Spleen (tissue), 11 donors: Measurements from ENCODE around the gene CERT1. TPM values are rescaled to one million over a fixed set of nuclear protein-coding genes. Genes with fewer than 3 reads are reported as not detected.

Source experiments
- DNase-seq: peaks from one replicate; pipeline ENCODE4 v3.0.0-alpha.2; 2020
- H3K27ac ChIP-seq, 8 donors: fragments of 200-600 bp; sonication (generic) in 7 of 8; 1 replicate in 4 of 8; 2 replicates in 4 of 8; pipeline versions ENCODE4 v1.5.0 to v1.8.0; 2016 to 2021; ENCODE audit warnings: inconsistent platforms in 4 of 8, mild to moderate bottlenecking in 4 of 8, moderate library complexity in 1 of 8
- H3K27me3 ChIP-seq, 7 donors: fragments of 200-600 bp; sonication (generic) in 6 of 7; replicated peaks in 1 of 7; 1 replicate in 4 of 7; 2 replicates in 3 of 7; pipeline versions ENCODE4 v1.5.0 to v1.8.0; 2016 to 2021; ENCODE audit warnings: inconsistent platforms in 3 of 7, mild to moderate bottlenecking in 1 of 7
- H3K36me3 ChIP-seq, 6 donors: fragments of 200-600 bp; sonication (generic) in 5 of 6; 1 replicate in 4 of 6; 2 replicates in 2 of 6; pipeline versions ENCODE4 v1.5.0 to v1.8.0; 2016 to 2021; ENCODE audit warnings: inconsistent platforms in 2 of 6
- H3K4me1 ChIP-seq, 6 donors: fragments of 200-600 bp; sonication (generic) in 5 of 6; 1 replicate in 3 of 6; 2 replicates in 3 of 6; pipeline versions ENCODE4 v1.5.0 to v1.8.0; 2016 to 2021; ENCODE audit warnings: inconsistent platforms in 3 of 6
- H3K4me3 ChIP-seq, 8 donors: fragments of 200-600 bp; sonication (generic) in 7 of 8; 1 replicate in 4 of 8; 2 replicates in 4 of 8; pipeline versions ENCODE4 v1.5.0 to v1.8.0; 2016 to 2021; ENCODE audit warnings: inconsistent platforms in 4 of 8, mild to moderate bottlenecking in 4 of 8, moderate library complexity in 2 of 8
- H3K9me3 ChIP-seq, 8 donors: fragments of 200-600 bp; sonication (generic) in 7 of 8; 1 replicate in 4 of 8; 2 replicates in 4 of 8; pipeline versions ENCODE4 v1.5.0 to v1.8.0; 2016 to 2021; ENCODE audit warnings: inconsistent platforms in 4 of 8
- CTCF ChIP-seq, 11 experiments: fragments of 200-600 bp in 7 of 11; fragments of 450-650 bp in 4 of 11; sonication (generic) in 4 of 11; IDR thresholded peaks in 8 of 11; conservative IDR thresholded peaks in 3 of 11; 1 replicate in 7 of 11; 2 replicates in 4 of 11; pipeline versions ENCODE4 v1.4.0 to v1.8.0; 2016 to 2021; ENCODE audit warnings: antibody characterized with exemption in 11 of 11, inconsistent platforms in 4 of 11, mild to moderate bottlenecking in 1 of 11
- POLR2A ChIP-seq, 3 donors: fragments of 450-650 bp; IDR thresholded peaks; one replicate each; pipeline ENCODE4 v1.5.1; 2017; ENCODE audit warnings: antibody characterized with exemption in 3 of 3, mild to moderate bottlenecking in 1 of 3
- POLR2AphosphoS5 ChIP-seq, 3 donors: sonication (generic); formaldehyde crosslinking; IDR thresholded peaks; one replicate each; pipeline ENCODE4 v1.5.1; 2017; ENCODE audit warnings: antibody characterized with exemption in 3 of 3
- WGBS, 5 donors: extraction: QIAGEN DNeasy Blood & Tissue Kit in 3 of 5; methylation state at CpG; one replicate each; pipeline versions ENCODE4 v1.1.5 to v1.1.7; 2013 to 2018; 5-methylcytosine and 5-hydroxymethylcytosine counted together
- intact Hi-C: fragments of 100-400 bp; cut with DNase I; formaldehyde crosslinking; loops from one replicate; pipeline ENCODE4 v1.15.0; 2023; ENCODE audit warnings: low total_unique reads
- polyA plus RNA-seq, 3 donors: library from polyadenylated mRNA; stranded (reverse); fragments of 200-250 nt; gene quantifications; one replicate each; pipeline ENCODE4 v1.2.1, GENCODE V29; 2013
- total RNA-seq, 7 donors: library from RNA; depleted of rRNA in 3 of 7; stranded (reverse); fragments of >200 nt in 3 of 7; fragmentation: NEBNext Ultra II Directional in 4 of 7; extraction: Animal tissue kit (Norgen Biotek cat#: 25700) in 4 of 7; gene quantifications; one replicate each; pipeline versions ENCODE4 v1.1.0 to v1.2.1, GENCODE V29; 2016 to 2021
- donor health status: healthy with polysubstance abuse.
- donor health status: DM: no; HTN: no; CAD: no; lungs with moderate emphysema.
- donor health status: DM: no; HTN: no; CAD: no.
- donor health status: Bipolar disorder and iron deficiency.
- donor health status: healthy.
- donor health status: DM: no; HTN: no; CAD: no.
- donor health status: DM: yes; HTN: yes; CAD: no.

Gene CERT1
- total and polyA plus RNA-seq, 10 donors: 8.5 to 71.1 (median 51.4) TPM

- Histone ChIP-seq H3K27ac (peak overlapping the region in 3 of 8 donors; percentile 14 to 62 (median 60)), H3K4me3 (no peak overlapping the region), H3K9me3 (peaks cover 0 to 36% (median 31%) of the 10 kb centered on the region in 8 donors), H3K36me3 (peaks cover 0 to 24% (median 5%) of the 10 kb centered on the region in 6 donors), H3K4me1 (peaks cover 0 to 51% (median 30%) of the 10 kb centered on the region in 6 donors), H3K27me3 (no peaks in the 10 kb centered on the region)
- no peak for DNase-seq
- WGBS, 5 donors: 95 to 100% (median 98%) methylated on average over 1 of the region's 1 CpG
- TF ChIP-seq POLR2AphosphoS5 (IDR thresholded peaks at IDR 0.05): no peak
- no peak for TF ChIP-seq POLR2A (IDR thresholded peaks at IDR 0.05)
- no peak for TF ChIP-seq CTCF (IDR thresholded peaks at IDR 0.05 in 8 of 11, conservative IDR thresholded peaks at IDR 0.05 in 3 of 11)
- intact Hi-C loops: no loop called here
Observed at GRCh38 chr5:75523275-75523674, 11.8 kb upstream of the CERT1 start.

GRCh38 chr5:75522542-75522941, 11.1 kb upstream of the CERT1 start:
- WGBS, 5 donors: 92 to 100% (median 98%) methylated on average over 1 of the region's 1 CpG
- H3K27ac ChIP-seq: no peak overlapping the region
- H3K9me3 ChIP-seq: peaks cover 0 to 36% (median 31%) of the 10 kb centered on the region in 8 donors
- DNase-seq: no peak
- TF ChIP-seq POLR2A (IDR thresholded peaks at IDR 0.05) (no peak), CTCF (IDR thresholded peaks at IDR 0.05 in 8 of 11, conservative IDR thresholded peaks at IDR 0.05 in 3 of 11) (no peak), POLR2AphosphoS5 (IDR thresholded peaks at IDR 0.05) (no peak)
- H3K36me3 ChIP-seq: peaks cover 0 to 24% (median 5%) of the 10 kb centered on the region in 6 donors
- peaks cover 0 to 51% (median 30%) of the 10 kb centered on the region in 6 donors for H3K4me1 ChIP-seq
- no peaks in the 10 kb centered on the region for H3K27me3 ChIP-seq
- intact Hi-C loops: no loop called here
- no peak overlapping the region for H3K4me3 ChIP-seq

GRCh38 chr5:75522025-75522424, 10.6 kb upstream of the CERT1 start:
- intact Hi-C loops: no loop called here
- H3K9me3 ChIP-seq: peaks cover 0 to 36% (median 31%) of the 10 kb centered on the region in 8 donors
- no peaks in the 10 kb centered on the region for H3K27me3 ChIP-seq
- peaks cover 0 to 49% (median 29%) of the 10 kb centered on the region in 6 donors for H3K4me1 ChIP-seq
- no peak for TF ChIP-seq POLR2AphosphoS5 (IDR thresholded peaks at IDR 0.05)
- H3K4me3 ChIP-seq: no peak overlapping the region
- peaks cover 0 to 24% (median 5%) of the 10 kb centered on the region in 6 donors for H3K36me3 ChIP-seq
- H3K27ac ChIP-seq: no peak overlapping the region
- no peak for DNase-seq

GRCh38 chr5:75521195-75521594, 9.8 kb upstream of the CERT1 start:
- no peak for DNase-seq
- intact Hi-C loops: no loop called here
- WGBS, 5 donors: 92 to 99% (median 95%) methylated on average over 2 of the region's 2 CpGs

More at GRCh38 chr5:75521195-75521594, 9.8 kb upstream of the CERT1 start:
- Histone ChIP-seq H3K4me3 (no peak overlapping the region), H3K36me3 (peaks cover 0 to 24% (median 5%) of the 10 kb centered on the region in 6 donors), H3K4me1 (peaks cover 0 to 47% (median 25%) of the 10 kb centered on the region in 6 donors), H3K9me3 (peaks cover 0 to 36% (median 31%) of the 10 kb centered on the region in 8 donors), H3K27me3 (no peaks in the 10 kb centered on the region), H3K27ac (no peak overlapping the region)
- TF ChIP-seq POLR2A (IDR thresholded peaks at IDR 0.05): no peak
- TF ChIP-seq POLR2AphosphoS5 (IDR thresholded peaks at IDR 0.05): no peak
- no peak for TF ChIP-seq CTCF (IDR thresholded peaks at IDR 0.05 in 8 of 11, conservative IDR thresholded peaks at IDR 0.05 in 3 of 11)
